ENCODE measurements around the gene SOX6. TPM values are rescaled to one million over a fixed set of nuclear protein-coding genes. Genes with fewer than 3 reads are reported as not detected.

SOX6 gene
- total RNA-seq, 1 experiment from 2014 or later, result not detected

DNA sequence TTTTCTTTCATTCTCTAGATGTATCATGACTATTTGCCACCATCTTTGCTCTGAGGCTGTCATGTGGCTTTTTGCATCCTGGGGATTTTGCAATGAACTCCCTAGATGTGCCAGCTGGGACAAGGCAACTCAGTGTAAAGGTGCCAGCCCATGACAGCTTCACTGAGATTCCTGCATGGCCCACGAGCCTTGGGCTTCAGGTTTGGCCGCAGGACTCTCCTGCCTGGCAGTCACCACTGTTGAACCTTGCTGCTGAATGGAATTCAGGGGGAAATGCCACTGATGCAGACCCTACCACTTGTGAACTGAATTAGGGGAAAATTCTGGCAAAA, 385.2 kb downstream of the SOX6 start:
- Mint-ChIP-seq H3K36me3 (ENCODE audit: insufficient read depth in 1 of 3, low read depth in 3 of 3) (no peaks in the 10 kb centered on the region), H3K9me3 (no peaks in the 10 kb centered on the region), H3K4me1 (peaks cover 10 to 16% of the 10 kb centered on the region in 2 experiments), H3K27me3 (ENCODE audit: low read depth) (peaks cover 6% of the 10 kb centered on the region), H3K27ac (no peak overlapping the region), H3K4me3 (no peak overlapping the region)
- Histone ChIP-seq H4K5ac (ENCODE audit: insufficient read length, low read depth, low read length) (no peak overlapping the region), H4K20me1 (ENCODE audit: control insufficient read depth, insufficient read depth, insufficient read length) (no peaks in the 10 kb centered on the region), H3T11ph (ENCODE audit: low read length) (no peak overlapping the region), H3K18ac (ENCODE audit: insufficient read length, low read depth, low read length) (no peak overlapping the region), H2BK15ac (ENCODE audit: low read depth, low read length) (no peak overlapping the region), H2AK5ac (ENCODE audit: insufficient read length, low read length) (no peak overlapping the region), H2BK12ac (ENCODE audit: insufficient read length, low read depth, low read length) (no peak overlapping the region), H3K4me2 (ENCODE audit: insufficient read depth, insufficient read length, low read length) (no peak overlapping the region), H3K27me3 (ENCODE audit: insufficient read depth, low read length) (no peaks in the 10 kb centered on the region), H3K23ac (ENCODE audit: insufficient read length, low read depth, low read length) (no peak overlapping the region), H3K4ac (ENCODE audit: low read depth, low read length) (no peak overlapping the region), H3K4me1 (ENCODE audit: insufficient read depth, low read length) (no peaks in the 10 kb centered on the region), H3K23me2 (ENCODE audit: insufficient read length, low read depth, low read length, poor library complexity, severe bottlenecking) (no peaks in the 10 kb centered on the region), H2BK20ac (ENCODE audit: low read depth, low read length, poor library complexity, severe bottlenecking) (no peak overlapping the region), H2BK120ac (ENCODE audit: low read depth, low read length, poor library complexity, severe bottlenecking) (no peak overlapping the region), H3K79me1 (ENCODE audit: insufficient read depth, low read depth, low read length, poor library complexity, severe bottlenecking) (no peaks in the 10 kb centered on the region), H3K27ac (ENCODE audit: insufficient read length, low read depth, low read length) (no peak overlapping the region), H4K91ac (ENCODE audit: insufficient read length, low read depth, low read length) (no peak overlapping the region), H4K8ac (replicated peaks; ENCODE audit: insufficient read length, low read depth, low read length) (no peak overlapping the region), H3K9ac (ENCODE audit: extremely low read depth, insufficient read length, low read length) (no peak overlapping the region), H2BK5ac (ENCODE audit: insufficient read length, low read length) (no peak overlapping the region), H3K9me3 (ENCODE audit: control insufficient read depth, low read depth, low read length) (no peaks in the 10 kb centered on the region), H3K14ac (ENCODE audit: insufficient read depth, low read length) (no peak overlapping the region; the same call in 1 of the 2 replicates), H2AFZ (ENCODE audit: low read length) (no peak overlapping the region), H3K56ac (ENCODE audit: insufficient read length, low read depth, low read length) (no peak overlapping the region), H3K79me2 (ENCODE audit: insufficient read depth, low read length) (no peaks in the 10 kb centered on the region)
- WGBS (ENCODE audit: extremely low coverage, insufficient read length, low lambda C conversion rate), result no CpG with 5 or more reads among the region's 2 CpGs
- DNase-seq, result no peak
- TF ChIP-seq CTCF (conservative IDR thresholded peaks at IDR 0.05), result no peak
